Muscle layer of duodenum (tissue), 2 donors: ENCODE data around the gene MYT1.
"Not testable (repeated sequence)": the region's sequence is repeated elsewhere in the genome, so short reads cannot be mapped to it uniquely, and the experiment has no call there.

Experiments used
- H3K27ac ChIP-seq: one replicate; pipeline ENCODE4 v1.7.0; 2013; ENCODE audit warnings: mild to moderate bottlenecking, low read length
- H3K27me3 ChIP-seq: one replicate; pipeline ENCODE4 v1.7.0; 2013; ENCODE audit warnings: low read depth, mild to moderate bottlenecking, control low read depth, low read length
- H3K36me3 ChIP-seq, 2 donors: one replicate each; pipeline ENCODE4 v1.7.0; 2013; ENCODE audit warnings: low read length in 2 of 2, control low read depth in 1 of 2, mild to moderate bottlenecking in 1 of 2; ENCODE audit not compliant: insufficient read depth in 2 of 2, control insufficient read depth in 1 of 2
- H3K4me1 ChIP-seq, 2 donors: one replicate each; pipeline ENCODE4 v1.7.0; 2013; ENCODE audit warnings: low read length in 2 of 2, mild to moderate bottlenecking in 2 of 2, control low read depth in 1 of 2, moderate library complexity in 1 of 2; ENCODE audit not compliant: insufficient read depth in 2 of 2, control insufficient read depth in 1 of 2
- H3K4me3 ChIP-seq, 2 donors: one replicate each; pipeline ENCODE4 v1.7.0; 2013; ENCODE audit warnings: low read length in 2 of 2, low read depth in 1 of 2, mild to moderate bottlenecking in 1 of 2
- H3K9me3 ChIP-seq, 2 donors: one replicate each; pipeline ENCODE4 v1.7.0; 2013; ENCODE audit warnings: low read length in 2 of 2, control low read depth in 1 of 2, mild to moderate bottlenecking in 1 of 2; ENCODE audit not compliant: control insufficient read depth in 1 of 2
- donor health status: healthy.

Gene MYT1

DNA sequence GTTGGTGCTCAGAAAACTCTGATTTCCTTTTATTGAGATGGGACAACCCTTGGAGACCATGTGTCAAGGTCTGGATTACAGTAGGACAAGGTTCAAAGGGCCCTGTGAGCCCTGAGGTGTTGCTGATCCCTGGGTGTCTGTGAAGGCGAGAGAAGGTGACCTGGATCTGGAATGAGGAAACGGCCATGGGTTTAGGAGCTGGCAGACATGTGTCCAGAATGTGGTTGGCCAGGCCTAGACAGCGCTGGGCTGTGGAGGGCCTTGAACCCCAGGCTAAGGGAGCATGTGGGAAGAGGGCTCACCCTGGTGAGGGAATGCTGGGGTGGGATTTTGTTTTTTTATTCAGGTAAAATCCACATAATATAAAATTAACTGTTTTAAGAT lies 116.2 kb downstream of the MYT1 start:
- no peaks in the 10 kb centered on the region for H3K9me3 ChIP-seq
- peaks cover 0 to 6% of the 10 kb centered on the region in 2 donors for H3K36me3 ChIP-seq
- no peak overlapping the region for H3K4me3 ChIP-seq
- no peaks in the 10 kb centered on the region for H3K4me1 ChIP-seq
- no peak overlapping the region for H3K27ac ChIP-seq
- no peaks in the 10 kb centered on the region for H3K27me3 ChIP-seq

DNA sequence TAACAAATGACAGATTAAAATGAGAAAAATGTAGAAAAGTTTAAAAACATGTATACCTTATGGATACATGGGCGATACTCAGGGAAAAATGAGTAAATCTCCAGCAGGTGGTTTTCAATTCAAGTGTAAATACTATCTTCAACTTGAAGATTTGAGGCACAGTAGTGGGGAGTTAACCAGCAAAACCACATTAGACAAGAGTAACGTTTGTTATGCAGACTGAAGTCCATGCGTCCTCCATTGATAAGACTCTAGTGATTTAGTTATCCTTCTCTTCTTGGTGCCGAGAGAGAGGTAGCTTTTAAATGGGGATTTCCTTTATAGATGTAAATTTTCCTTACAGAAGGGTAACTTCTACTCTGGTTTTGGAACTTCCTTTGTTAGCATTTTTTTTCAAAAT lies 119.4 kb downstream of the MYT1 start:
- no peak overlapping the region for H3K4me3 ChIP-seq
- H3K4me1 ChIP-seq, result no peaks in the 10 kb centered on the region
- H3K9me3 ChIP-seq, result no peaks in the 10 kb centered on the region
- no peak overlapping the region for H3K27ac ChIP-seq
- H3K36me3 ChIP-seq, result no peaks in the 10 kb centered on the region
- H3K27me3 ChIP-seq, result no peaks in the 10 kb centered on the region

DNA sequence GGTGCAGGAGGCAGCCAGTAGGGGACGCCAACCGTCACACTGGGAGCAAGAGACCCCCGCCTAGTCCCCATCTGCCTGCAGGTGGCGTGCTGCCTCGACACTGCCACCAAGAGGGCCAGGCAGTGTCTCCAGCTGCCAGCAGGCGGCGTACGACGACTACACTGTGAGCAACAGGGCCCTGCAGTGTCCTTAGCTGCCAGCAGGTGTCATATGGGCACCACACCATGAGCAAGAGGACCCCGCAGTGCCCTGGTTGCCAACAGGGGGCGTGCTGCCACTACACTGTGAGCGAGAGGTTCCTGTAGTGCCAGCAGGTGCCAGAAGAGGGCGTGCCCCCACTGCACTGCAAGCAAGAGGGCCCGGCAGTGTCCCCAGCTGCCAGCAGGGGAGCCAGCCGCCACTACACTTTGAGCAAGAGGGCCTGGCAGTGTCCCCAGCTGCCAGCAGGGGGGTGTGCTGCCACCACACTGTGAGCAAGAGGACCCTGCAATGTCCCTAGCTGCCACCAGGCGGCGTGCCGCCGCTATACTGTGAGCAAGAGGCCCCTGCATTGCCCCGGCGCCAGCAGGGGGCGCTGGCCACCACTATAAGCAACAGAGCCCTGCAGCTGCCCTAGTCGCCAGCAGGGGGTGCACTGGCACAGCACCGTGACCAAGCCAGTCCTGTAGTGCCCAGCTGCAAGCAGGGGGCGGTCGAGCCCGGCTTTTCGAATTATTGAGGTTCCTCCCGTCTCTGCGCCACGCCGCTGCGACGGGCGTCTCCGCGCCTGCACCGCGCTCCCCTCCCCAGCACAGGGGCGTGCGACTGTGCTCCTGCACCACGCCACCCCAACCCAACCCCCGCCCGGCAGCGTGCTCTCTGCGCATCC lies 121.6 kb downstream of the MYT1 start:
- not testable (repeated sequence) for H3K27ac ChIP-seq, H3K4me3 ChIP-seq, H3K4me1 ChIP-seq, H3K27me3 ChIP-seq, H3K9me3 ChIP-seq, H3K36me3 ChIP-seq

DNA sequence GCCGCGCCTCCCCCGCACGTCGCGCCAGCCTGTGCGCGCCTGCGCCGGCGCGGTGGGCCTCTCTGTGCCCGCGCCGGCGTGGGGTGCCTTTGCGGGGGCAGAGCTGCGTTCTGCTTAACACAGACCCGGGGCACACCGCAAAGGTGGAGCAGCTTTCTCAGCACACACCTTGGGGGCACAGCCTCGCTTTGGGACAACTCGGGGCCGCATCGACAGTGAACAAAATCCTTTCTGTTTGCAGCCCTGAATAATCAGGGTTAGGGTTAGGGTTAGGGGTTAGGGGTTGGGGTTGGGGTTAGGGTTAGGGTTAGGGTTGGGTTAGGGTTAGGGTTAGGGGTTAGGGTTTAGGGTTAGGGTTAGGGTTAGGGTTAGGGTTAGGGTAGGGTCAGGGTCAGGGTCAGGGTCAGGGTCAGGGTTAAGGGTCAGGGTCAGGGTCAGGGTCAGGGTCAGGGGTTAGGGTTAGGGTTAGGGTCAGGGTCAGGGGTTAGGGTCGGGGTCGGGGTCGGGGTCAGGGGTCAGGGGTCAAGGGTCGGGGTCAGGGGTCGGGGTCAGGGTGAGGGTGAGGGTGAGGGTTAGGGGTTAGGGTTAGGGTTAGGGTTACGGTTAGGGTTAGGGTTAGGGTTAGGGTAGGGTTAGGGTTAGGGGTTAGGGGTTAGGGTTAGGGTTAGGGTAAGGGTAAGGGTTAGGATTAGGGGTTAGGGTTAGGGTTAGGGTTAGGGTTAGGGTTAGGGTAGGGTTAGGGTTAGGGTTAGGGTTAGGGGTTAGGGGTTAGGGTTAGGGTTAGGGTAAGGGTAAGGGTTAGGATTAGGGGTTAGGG lies 122.4 kb downstream of the MYT1 start:
- H3K27me3 ChIP-seq, H3K4me3 ChIP-seq, H3K27ac ChIP-seq, H3K4me1 ChIP-seq, H3K36me3 ChIP-seq, H3K9me3 ChIP-seq: not testable (repeated sequence)

DNA sequence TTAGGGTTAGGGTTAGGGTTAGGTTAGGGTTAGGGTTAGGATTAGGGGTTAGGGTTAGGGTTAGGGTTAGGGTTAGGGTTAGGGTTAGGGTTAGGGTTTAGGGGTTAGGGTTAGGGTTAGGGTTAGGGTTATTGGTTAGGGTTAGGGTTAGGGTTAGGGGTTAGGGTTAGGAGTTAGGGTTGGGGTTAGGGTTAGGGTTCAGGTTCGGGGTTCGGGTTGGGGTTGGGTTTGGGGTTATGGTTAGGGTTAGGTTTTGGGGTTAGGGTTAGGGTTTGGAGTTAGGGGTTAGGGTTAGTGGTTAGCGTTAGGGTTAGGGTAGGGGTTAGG lies 123.0 kb downstream of the MYT1 start:
- not testable (repeated sequence) for H3K36me3 ChIP-seq, H3K27ac ChIP-seq, H3K4me3 ChIP-seq, H3K9me3 ChIP-seq, H3K27me3 ChIP-seq, H3K4me1 ChIP-seq
